Testis (tissue), 3 donors: ENCODE results near the gene FGF6. TPM values are rescaled to one million over a fixed set of nuclear protein-coding genes. Genes with fewer than 3 reads are reported as not detected.

Source experiments
- DNase-seq: peaks from one replicate; pipeline ENCODE4 v3.0.0-alpha.2; 2019
- H3K27ac ChIP-seq, 2 donors: fragments of 200-600 bp; sonication (generic); one replicate each; pipeline ENCODE4 v1.5.1; 2019
- H3K27me3 ChIP-seq: fragments of 200-600 bp; sonication (generic); one replicate; pipeline ENCODE4 v1.5.1; 2019
- H3K36me3 ChIP-seq: fragments of 200-600 bp; sonication (generic); one replicate; pipeline ENCODE4 v1.5.1; 2017; ENCODE audit warnings: low read depth; ENCODE audit errors: missing control alignments
- H3K4me1 ChIP-seq: fragments of 200-600 bp; sonication (generic); one replicate; pipeline ENCODE4 v1.5.1; 2019
- H3K4me3 ChIP-seq, 2 donors: fragments of 200-600 bp; sonication (generic); one replicate each; pipeline ENCODE4 v1.5.1; 2017 to 2019
- H3K9me3 ChIP-seq: fragments of 200-600 bp; sonication (generic); one replicate; pipeline ENCODE4 v1.5.1; 2017
- CTCF ChIP-seq, 3 experiments: fragments of 450-650 bp in 2 of 3; fragments of 200-600 bp in 1 of 3; sonication (generic) in 1 of 3; IDR thresholded peaks; one replicate each; pipeline ENCODE4 v1.5.1; 2016 to 2019; ENCODE audit warnings: antibody characterized with exemption in 3 of 3, mild to moderate bottlenecking in 2 of 3, moderate library complexity in 1 of 3
- POLR2A ChIP-seq: fragments of 450-650 bp; IDR thresholded peaks from one replicate; pipeline ENCODE4 v1.6.1; 2017; ENCODE audit warnings: antibody characterized with exemption, mild to moderate bottlenecking, moderate library complexity
- WGBS, 2 donors: methylation state at CpG; one replicate each; pipeline ENCODE4 v1.1.5; 2018; 5-methylcytosine and 5-hydroxymethylcytosine counted together
- intact Hi-C: fragments of 100-400 bp; cut with DNase I; formaldehyde crosslinking; loops from one replicate; pipeline ENCODE4 v1.15.1; 2023; ENCODE audit warnings: low total_unique reads
- polyA plus RNA-seq: library from polyadenylated mRNA; stranded (reverse); fragments of 350-450 nt; fragmentation: Illumina TruSeq; extraction: RNeasy Lipid Tissue Mini Kit (QIAGEN cat#74804); gene quantifications from one replicate; pipeline ENCODE4 v1.2.3, GENCODE V29; 2014; ENCODE audit warnings: low read depth, low replicate concordance; ENCODE audit not compliant: insufficient read depth
- total RNA-seq, 2 donors: library from RNA; depleted of rRNA; stranded (reverse); fragments of >200 nt; gene quantifications; one replicate each; pipeline ENCODE4 v1.2.3, GENCODE V29; 2016

FGF6 gene
- total and polyA plus RNA-seq, 3 donors from 2014 or later = not detected

- intact Hi-C loops = no loop called here
- Histone ChIP-seq H3K4me1 (peaks cover 5% of the 10 kb centered on the region), H3K36me3 (no peaks in the 10 kb centered on the region), H3K27me3 (no peaks in the 10 kb centered on the region), H3K4me3 (no peak overlapping the region), H3K9me3 (no peaks in the 10 kb centered on the region), H3K27ac (peak overlapping the region in 1 of 2 donors; percentile 15)
- TF ChIP-seq CTCF (IDR thresholded peaks at IDR 0.05) = no peak
- TF ChIP-seq POLR2A = no peak
- no peak for DNase-seq
- WGBS, 2 donors = 42 to 56% methylated on average over 6 of the region's 6 CpGs
These were observed 21.2 kb downstream of the FGF6 start for GRCh38 chr12:4424422-4424821.

GRCh38 chr12:4423528-4424195 is 22.0 kb downstream of the FGF6 start:
- Histone ChIP-seq H3K9me3 (no peaks in the 10 kb centered on the region), H3K27me3 (no peaks in the 10 kb centered on the region), H3K27ac (peak overlapping the region in 1 of 2 donors; percentile 15), H3K4me1 (peaks cover 5% of the 10 kb centered on the region), H3K36me3 (no peaks in the 10 kb centered on the region), H3K4me3 (no peak overlapping the region)
- WGBS, 2 donors = 79 to 92% methylated on average over 9 to 11 of the region's 11 CpGs
- intact Hi-C loops = no loop called here
- no peak for TF ChIP-seq CTCF (IDR thresholded peaks at IDR 0.05)
- no peak for TF ChIP-seq POLR2A
- no peak for DNase-seq

- Histone ChIP-seq H3K27ac (no peak overlapping the region), H3K27me3 (no peaks in the 10 kb centered on the region), H3K36me3 (no peaks in the 10 kb centered on the region), H3K4me3 (no peak overlapping the region), H3K9me3 (no peaks in the 10 kb centered on the region), H3K4me1 (peaks cover 5% of the 10 kb centered on the region)
- WGBS, 2 donors = 92 to 94% methylated on average over 9 of the region's 9 CpGs
- TF ChIP-seq POLR2A = no peak
- TF ChIP-seq CTCF (IDR thresholded peaks at IDR 0.05) = no peak
- intact Hi-C loops = no loop called here
- DNase-seq = no peak
These were observed 22.6 kb downstream of the FGF6 start for GRCh38 chr12:4422985-4423384.

GRCh38 chr12:4421590-4422031 is 24.0 kb downstream of the FGF6 start:
- no peak for DNase-seq
- no peaks in the 10 kb centered on the region for H3K36me3 ChIP-seq
- WGBS, 2 donors = 40 to 41% methylated on average over 4 of the region's 4 CpGs
- H3K27ac ChIP-seq = no peak overlapping the region
- intact Hi-C loops = no loop called here
- H3K4me1 ChIP-seq = peaks cover 5% of the 10 kb centered on the region
- H3K9me3 ChIP-seq = no peaks in the 10 kb centered on the region
- no peak overlapping the region for H3K4me3 ChIP-seq
- no peaks in the 10 kb centered on the region for H3K27me3 ChIP-seq
- TF ChIP-seq CTCF (IDR thresholded peaks at IDR 0.05) = peak in 2 of 3 experiments; percentile 45 to 76
- TF ChIP-seq POLR2A = no peak

- WGBS, 2 donors = 82 to 87% methylated on average over 5 of the region's 5 CpGs
- no peak overlapping the region for H3K27ac ChIP-seq
- TF ChIP-seq CTCF (IDR thresholded peaks at IDR 0.05) (no peak), POLR2A (no peak)
- H3K36me3 ChIP-seq = no peaks in the 10 kb centered on the region
- peaks cover 5% of the 10 kb centered on the region for H3K4me1 ChIP-seq
- no peaks in the 10 kb centered on the region for H3K27me3 ChIP-seq
- H3K4me3 ChIP-seq = no peak overlapping the region
- intact Hi-C loops = no loop called here
- no peak for DNase-seq
- no peaks in the 10 kb centered on the region for H3K9me3 ChIP-seq
These were observed 25.4 kb downstream of the FGF6 start for GRCh38 chr12:4420138-4420670.
